UCSD-AML1 (cell line): ENCODE measurements around the gene C22orf42.
"Not testable (repeated sequence)": the region's sequence is repeated elsewhere in the genome, so short reads cannot be mapped to it uniquely, and the experiment has no call there.

ENCODE experiments used
- DNase-seq: peaks from one replicate; lab custom pipeline; 2025; ENCODE audit not compliant: unreplicated experiment; lab: John Stamatoyannopoulos, UW

The C22orf42 gene

DNA sequence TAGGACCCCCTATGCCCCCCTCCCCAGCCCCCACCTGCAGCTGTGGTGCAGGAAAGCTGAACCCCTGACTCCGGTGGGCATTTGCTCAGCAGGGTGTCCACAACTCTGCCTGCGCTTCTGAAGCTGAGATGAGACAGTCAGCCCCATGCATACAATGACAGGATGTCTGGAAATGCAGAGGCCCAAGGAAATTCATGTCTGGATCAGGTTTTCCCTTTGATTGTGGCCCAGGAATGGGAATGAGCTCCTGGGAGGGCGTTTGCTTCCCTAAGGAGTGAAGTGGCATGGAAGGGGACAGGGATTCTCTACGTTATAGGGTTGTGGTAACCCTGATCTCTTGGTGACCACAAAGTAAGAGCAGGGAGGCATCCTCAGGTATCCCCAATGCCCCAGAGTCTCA, 22.2 kb downstream of the C22orf42 start:
- DNase-seq: not testable (repeated sequence)

- not testable (repeated sequence) for DNase-seq
Measured at GRCh38 chr22:32135958-32136357, 23.1 kb downstream of the C22orf42 start.

- DNase-seq: not testable (repeated sequence)
Measured at GRCh38 chr22:32134796-32135195, 24.3 kb downstream of the C22orf42 start.

- DNase-seq: no peak
Measured at GRCh38 chr22:32132783-32133182, 26.3 kb downstream of the C22orf42 start.

GRCh38 chr22:32132126-32132525, 27.0 kb downstream of the C22orf42 start:
- no peak for DNase-seq

DNA sequence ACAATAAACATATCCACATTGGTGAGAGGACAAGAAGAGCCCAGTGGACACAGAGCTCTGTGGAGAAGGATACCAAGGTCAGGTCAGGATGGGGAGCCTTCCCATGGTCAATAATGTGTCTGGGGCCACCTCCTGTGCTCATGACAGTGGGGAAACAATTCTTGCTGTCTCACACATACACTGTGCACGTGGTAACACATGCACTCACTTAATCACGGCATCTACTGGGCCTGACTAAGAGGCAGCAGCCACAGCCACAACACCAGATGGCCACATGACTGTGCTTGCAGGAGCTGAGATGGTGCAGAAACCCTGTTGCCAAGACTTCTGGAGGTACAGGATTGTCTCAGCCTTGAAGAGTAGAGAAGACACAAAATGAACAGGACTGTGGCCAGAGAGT, 28.6 kb downstream of the C22orf42 start:
- DNase-seq: no peak

- DNase-seq: no peak
Measured at GRCh38 chr22:32127904-32128303, 31.2 kb downstream of the C22orf42 start.

GRCh38 chr22:32123657-32124056, 35.4 kb downstream of the C22orf42 start:
- no peak for DNase-seq

DNA sequence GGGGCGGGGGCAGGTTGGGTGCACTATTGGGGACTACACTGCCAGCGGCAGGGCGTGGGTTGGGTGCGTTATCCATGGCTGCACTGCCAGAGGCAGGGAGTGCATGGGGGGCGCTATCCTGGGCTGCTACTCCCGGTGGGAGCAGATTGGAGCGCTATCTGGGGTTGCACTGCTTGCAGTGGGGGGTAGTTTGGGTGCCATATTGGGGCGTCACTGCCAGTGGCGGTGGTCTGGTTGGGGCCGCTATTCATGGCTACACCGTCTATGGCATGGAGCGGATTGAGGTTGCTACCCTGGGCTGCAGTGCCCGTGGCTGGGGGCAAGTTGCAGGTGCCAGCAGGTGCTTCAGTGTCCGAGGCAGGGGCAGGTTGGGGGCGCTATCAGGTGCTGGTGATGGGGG, 36.2 kb downstream of the C22orf42 start:
- DNase-seq: no peak

DNA sequence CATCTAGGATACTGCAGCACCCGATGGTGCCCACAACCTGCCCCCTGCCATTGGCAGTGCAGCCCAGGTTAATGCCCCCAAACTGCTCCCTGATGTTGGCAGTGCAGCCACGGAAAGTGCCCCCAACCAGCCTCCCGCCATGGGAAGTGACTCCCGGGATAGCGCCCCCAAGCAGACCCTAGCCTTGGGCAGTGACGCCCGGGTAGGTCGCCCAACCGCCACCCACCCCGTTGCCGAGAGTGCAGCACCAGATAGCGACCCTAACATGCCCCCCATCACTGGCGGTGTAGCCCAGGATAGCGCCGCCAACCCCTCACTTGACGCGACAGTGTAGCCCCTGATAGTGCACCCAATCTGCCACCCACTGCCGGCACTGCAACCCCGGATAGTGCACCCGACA, 38.5 kb downstream of the C22orf42 start:
- DNase-seq: no peak

DNA sequence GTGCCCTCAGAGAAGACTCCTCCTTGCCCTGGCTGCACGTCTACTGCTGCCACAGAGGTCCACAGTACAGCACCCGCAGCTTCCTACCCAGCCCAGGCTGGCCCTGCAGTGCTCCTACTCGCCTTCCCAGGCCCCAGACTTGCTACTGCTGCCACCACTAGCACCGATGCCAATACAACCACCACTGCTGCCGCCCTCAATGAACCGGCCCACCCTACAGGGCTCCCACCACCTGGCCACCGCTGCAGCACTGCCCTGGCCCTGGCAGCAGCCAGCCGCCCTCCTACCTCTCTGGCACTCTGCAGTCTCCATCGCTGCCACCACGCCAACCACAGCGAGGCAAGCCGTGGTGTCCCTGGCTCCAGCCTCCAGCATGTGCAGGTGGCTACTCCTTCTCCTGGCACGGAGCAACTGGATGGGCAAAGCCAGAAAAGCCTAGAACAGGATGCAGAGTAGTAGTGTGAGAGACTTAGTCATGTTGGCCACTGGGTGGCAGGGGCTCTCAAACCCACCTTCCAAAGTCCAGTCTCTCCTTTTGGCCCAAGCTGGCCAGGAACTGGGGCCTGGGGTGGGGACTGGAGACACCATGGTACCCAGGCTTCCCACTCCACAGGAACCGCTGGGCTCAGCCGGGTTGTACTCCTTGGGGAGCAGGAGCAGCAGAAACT, 39.4 kb downstream of the C22orf42 start:
- no peak for DNase-seq

DNA sequence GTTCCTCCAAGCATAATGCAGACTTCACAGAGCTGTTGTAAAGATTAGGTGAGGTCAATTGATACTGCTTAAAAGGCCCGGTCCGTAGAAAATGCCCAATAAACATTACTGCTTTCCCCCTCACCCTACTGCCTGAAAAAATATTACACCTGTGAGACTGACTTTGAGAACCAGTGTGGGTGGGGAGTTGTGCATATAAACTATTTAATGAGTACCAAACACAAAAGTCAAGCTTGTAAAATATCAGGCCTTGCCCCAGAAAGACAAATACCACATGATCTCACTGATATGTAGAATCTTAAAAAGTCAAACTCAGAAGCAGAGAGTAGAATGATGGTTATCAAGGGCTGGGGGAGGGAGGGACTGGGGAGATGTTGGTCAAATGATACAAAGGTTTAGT, 46.7 kb downstream of the C22orf42 start:
- no peak for DNase-seq

DNA sequence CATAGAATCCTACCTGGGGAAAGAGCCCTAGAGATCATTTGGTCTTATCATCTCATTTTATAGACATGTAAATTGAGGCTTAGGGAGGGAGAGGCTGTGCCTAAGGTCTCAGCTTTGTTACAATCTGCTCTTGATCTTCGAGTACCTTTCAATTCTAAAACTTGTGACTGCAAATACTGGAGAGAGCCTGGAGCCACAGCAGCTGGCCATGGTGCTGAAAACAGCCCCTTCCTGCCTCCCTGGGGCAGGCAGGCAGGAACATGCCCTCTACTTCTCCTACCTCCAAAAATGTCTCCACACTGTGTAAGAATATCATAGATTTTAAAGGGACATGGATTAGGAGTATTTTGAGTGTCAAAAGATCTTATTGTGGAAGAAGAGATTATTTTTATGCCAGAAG, 52.2 kb downstream of the C22orf42 start:
- no peak for DNase-seq

DNA sequence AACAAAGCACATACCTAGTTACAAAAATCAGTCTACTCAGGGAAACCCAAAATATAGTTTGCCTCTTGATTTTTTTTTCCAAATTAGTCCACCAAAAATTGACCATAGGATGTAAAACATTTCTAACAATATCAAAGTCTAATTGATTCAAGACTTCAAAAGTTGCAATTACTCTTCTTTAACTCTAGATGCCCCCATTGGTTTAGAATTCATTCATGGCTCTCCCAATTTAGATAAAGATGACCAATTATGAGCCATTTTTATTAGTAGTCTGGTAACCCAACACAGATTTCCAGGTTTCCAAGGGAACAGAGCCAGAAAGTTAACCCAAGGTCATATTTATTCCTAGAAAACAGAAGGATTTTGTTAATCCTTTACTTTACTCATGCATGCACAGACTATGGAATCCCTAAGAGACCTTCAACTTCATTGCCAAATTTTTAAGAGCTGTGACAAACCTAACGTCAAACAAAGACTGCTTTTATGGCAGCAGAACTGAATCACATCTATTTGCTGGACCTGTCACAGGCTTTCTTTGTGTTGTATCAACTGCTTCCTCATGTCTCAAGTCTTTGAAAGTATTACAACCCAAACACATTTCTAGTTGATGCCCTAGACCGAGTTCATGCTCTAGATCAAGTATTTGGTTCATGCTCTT, 55.3 kb downstream of the C22orf42 start:
- no peak for DNase-seq

DNA sequence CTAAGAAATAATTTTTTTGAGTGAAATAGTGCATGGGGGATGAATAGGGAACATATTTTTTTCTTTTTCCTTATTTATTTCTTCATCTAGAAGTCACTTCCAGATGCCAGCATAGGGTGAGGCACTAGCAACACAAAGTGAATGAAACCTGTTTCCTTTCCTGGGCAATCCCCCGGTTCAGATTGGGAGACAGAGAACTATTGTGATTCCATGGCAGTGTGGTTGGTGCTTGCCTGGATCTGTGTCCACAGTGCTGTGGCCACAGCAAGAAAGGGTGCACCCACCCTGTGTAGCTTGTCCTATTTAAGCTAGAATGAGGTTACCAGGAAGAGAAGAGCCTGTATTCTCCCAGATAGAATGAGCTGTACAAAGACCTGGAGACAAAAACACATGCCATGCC, 58.4 kb downstream of the C22orf42 start:
- no peak for DNase-seq
